MM.1S (cell line): ENCODE data around the gene MAPK6.
A peak's percentile ranks its signal among the peaks of the same experiment; 100 is the strongest.

Experiments used
- DNase-seq: peaks from one replicate; pipeline ENCODE4 v3.0.0-alpha.2; 2015
- H2AFZ ChIP-seq: fragments of 300-600 bp; sonication (generic); 2 replicates; pipeline ENCODE4 v1.6.0; 2016; ENCODE audit warnings: antibody characterized with exemption, low read length
- H3F3A ChIP-seq: fragments of 300-600 bp; sonication (generic); 2 replicates; pipeline ENCODE4 v1.6.1; 2016; ENCODE audit warnings: mild to moderate bottlenecking, antibody characterized with exemption, low read length, moderate library complexity, mixed read lengths; ENCODE audit not compliant: insufficient read depth
- H3K27ac ChIP-seq: fragments of 300-600 bp; sonication (generic); 2 replicates; pipeline ENCODE4 v1.5.1; 2016; ENCODE audit warnings: mild to moderate bottlenecking, low read length
- H3K27me3 ChIP-seq: fragments of 300-600 bp; sonication (generic); replicated peaks from 2 replicates; pipeline ENCODE4 v1.6.0; 2016; ENCODE audit warnings: low read length; ENCODE audit not compliant: insufficient read depth
- H3K36me3 ChIP-seq: fragments of 300-600 bp; sonication (generic); replicated peaks from 2 replicates; pipeline ENCODE4 v1.6.1; 2016; ENCODE audit warnings: mild to moderate bottlenecking, low read length, mixed read lengths; ENCODE audit not compliant: insufficient read depth
- H3K4me1 ChIP-seq: fragments of 300-600 bp; sonication (generic); 2 replicates; pipeline ENCODE4 v1.6.1; 2016; ENCODE audit warnings: low read length, mixed read lengths
- H3K4me2 ChIP-seq: fragments of 300-600 bp; sonication (generic); 2 replicates; pipeline ENCODE4 v1.6.0; 2016; ENCODE audit warnings: low read depth, low read length
- H3K4me3 ChIP-seq: fragments of 300-600 bp; sonication (generic); 2 replicates; pipeline ENCODE4 v1.5.1; 2016; ENCODE audit warnings: low read length, mixed read lengths
- H3K79me2 ChIP-seq: fragments of 300-600 bp; sonication (generic); 2 replicates; pipeline ENCODE4 v1.6.1; 2016; ENCODE audit warnings: mixed run types, low read length, mixed read lengths
- H3K9ac ChIP-seq: fragments of 300-600 bp; sonication (generic); 2 replicates; pipeline ENCODE4 v1.6.1; 2016; ENCODE audit warnings: low read length, mixed read lengths
- H3K9me2 ChIP-seq: fragments of 300-600 bp; sonication (generic); replicated peaks from 2 replicates; pipeline ENCODE4 v1.6.1; 2016; ENCODE audit warnings: mild to moderate bottlenecking, low read length, mixed read lengths; ENCODE audit not compliant: insufficient read depth
- H3K9me3 ChIP-seq: fragments of 300-600 bp; sonication (generic); replicated peaks from 2 replicates; pipeline ENCODE4 v1.6.1; 2016; ENCODE audit warnings: mild to moderate bottlenecking, low read length, mixed read lengths; ENCODE audit not compliant: insufficient read depth
- H4K20me1 ChIP-seq: fragments of 300-600 bp; sonication (generic); 2 replicates; pipeline ENCODE4 v1.6.1; 2016; ENCODE audit warnings: mild to moderate bottlenecking, low read length, moderate library complexity, mixed read lengths; ENCODE audit not compliant: insufficient read depth
- EZH2 ChIP-seq: fragments of 300-600 bp; sonication (generic); optimal IDR thresholded peaks from 2 replicates; pipeline ENCODE3; 2017; ENCODE audit warnings: low read depth, mild to moderate bottlenecking, antibody characterized with exemption, low read length, mixed read lengths
- EZH2phosphoT487 ChIP-seq: fragments of 300-600 bp; sonication (generic); IDR thresholded peaks from 2 replicates; pipeline ENCODE4 v1.6.1; 2018; ENCODE audit warnings: antibody characterized with exemption, low read length
- TF ChIP-seq, protein P1 (sequence below): fragments of 300-600 bp; sonication (generic); IDR thresholded peaks from 2 replicates; pipeline ENCODE4 v1.5.1; 2016; ENCODE audit warnings: antibody characterized with exemption, low read length, mixed read lengths

The MAPK6 gene

DNA sequence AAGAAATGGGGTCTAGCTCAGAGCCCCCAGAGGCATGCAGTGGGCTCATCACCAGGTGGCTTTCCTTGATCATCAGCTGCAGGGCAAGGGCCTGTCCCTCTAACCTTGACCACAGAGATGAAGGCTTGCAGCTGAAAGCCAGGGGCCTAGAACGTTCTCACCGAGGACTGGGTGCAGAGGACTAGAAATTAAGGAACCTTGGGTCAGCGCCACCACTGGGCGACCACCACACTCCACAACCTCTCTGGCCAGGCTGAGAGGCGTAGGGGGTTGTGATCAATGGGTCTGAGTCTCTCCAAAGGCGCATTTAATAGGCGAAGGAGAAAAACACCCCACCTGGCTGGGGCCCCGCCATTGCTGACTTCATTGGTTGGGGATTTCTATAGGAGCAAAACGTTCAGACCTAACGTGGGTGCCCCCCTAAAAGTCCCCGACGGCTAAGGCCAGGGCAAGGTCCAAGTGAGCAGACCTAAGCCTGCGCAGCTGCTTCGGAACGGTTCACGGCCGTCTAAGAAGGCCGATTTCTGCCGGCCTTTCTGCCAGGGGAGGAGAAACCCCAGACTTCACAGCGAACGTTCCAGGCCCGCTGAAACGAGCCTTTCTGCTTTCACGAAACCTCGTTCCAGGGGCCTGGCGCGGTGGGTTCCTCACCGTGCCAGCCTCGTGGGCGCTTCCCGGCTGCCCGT, 92.6 kb downstream of the MAPK6 start:
- peak overlapping the region; percentile 72; the same call in 1 of the 2 replicates for H2AFZ ChIP-seq
- H3K79me2 ChIP-seq, result no peaks in the 10 kb centered on the region
- no peak overlapping the region for H3K9ac ChIP-seq
- no peaks in the 10 kb centered on the region for H3K27me3 ChIP-seq
- H3K4me3 ChIP-seq, result peak overlapping the region; percentile 51; the same call in 1 of the 2 replicates
- H3K9me2 ChIP-seq, result no peaks in the 10 kb centered on the region
- no peaks in the 10 kb centered on the region for H3K9me3 ChIP-seq
- TF ChIP-seq EZH2 (no peak), EZH2phosphoT487 (no peak)
- TF ChIP-seq, protein P1, sequence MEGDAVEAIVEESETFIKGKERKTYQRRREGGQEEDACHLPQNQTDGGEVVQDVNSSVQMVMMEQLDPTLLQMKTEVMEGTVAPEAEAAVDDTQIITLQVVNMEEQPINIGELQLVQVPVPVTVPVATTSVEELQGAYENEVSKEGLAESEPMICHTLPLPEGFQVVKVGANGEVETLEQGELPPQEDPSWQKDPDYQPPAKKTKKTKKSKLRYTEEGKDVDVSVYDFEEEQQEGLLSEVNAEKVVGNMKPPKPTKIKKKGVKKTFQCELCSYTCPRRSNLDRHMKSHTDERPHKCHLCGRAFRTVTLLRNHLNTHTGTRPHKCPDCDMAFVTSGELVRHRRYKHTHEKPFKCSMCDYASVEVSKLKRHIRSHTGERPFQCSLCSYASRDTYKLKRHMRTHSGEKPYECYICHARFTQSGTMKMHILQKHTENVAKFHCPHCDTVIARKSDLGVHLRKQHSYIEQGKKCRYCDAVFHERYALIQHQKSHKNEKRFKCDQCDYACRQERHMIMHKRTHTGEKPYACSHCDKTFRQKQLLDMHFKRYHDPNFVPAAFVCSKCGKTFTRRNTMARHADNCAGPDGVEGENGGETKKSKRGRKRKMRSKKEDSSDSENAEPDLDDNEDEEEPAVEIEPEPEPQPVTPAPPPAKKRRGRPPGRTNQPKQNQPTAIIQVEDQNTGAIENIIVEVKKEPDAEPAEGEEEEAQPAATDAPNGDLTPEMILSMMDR, result no peak
- peak overlapping the region; percentile 84; the same call in 1 of the 2 replicates for H3K4me2 ChIP-seq
- no peaks in the 10 kb centered on the region for H3F3A ChIP-seq
- no peaks in the 10 kb centered on the region for H3K36me3 ChIP-seq
- H3K4me1 ChIP-seq, result no peaks in the 10 kb centered on the region
- DNase-seq, result no peak
- H3K27ac ChIP-seq, result no peak overlapping the region
- H4K20me1 ChIP-seq, result no peaks in the 10 kb centered on the region

DNA sequence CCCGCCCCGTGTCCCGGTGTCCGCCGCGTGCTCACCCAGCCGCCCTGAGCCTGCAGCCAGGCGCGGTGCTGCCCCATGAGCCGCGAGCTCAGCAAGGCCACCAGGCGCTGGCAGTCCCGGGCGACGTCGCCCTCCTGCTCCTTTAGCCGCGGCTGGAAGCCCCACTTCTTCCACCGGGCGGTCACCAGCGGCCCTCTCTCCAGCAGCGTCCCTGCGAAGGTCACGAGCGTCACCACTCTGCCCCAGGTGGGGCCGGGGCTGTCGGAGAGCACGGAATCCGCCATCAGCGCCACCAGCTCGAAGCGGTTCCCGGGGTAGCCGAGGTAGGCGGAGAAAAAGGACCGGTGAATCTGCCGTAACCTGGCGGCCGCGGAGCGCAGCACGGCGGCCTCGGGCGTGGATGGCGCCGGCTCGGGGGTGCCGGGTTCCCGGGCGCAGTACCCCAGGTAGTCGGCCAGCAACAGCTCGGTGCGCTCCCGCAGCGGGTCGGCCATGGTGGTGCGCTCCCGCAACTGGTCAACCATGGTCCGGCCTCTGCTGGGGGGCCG, 93.3 kb downstream of the MAPK6 start:
- peak overlapping the region; percentile 72; the same call in 1 of the 2 replicates for H2AFZ ChIP-seq
- peak overlapping the region; percentile 51 for H3K4me3 ChIP-seq
- no peaks in the 10 kb centered on the region for H3K4me1 ChIP-seq
- TF ChIP-seq EZH2 (no peak), EZH2phosphoT487 (no peak)
- TF ChIP-seq, protein P1, result no peak
- H3K79me2 ChIP-seq, result no peaks in the 10 kb centered on the region
- peak overlapping the region; percentile 84; the same call in 1 of the 2 replicates for H3K4me2 ChIP-seq
- DNase-seq, result peak; percentile 14
- no peak overlapping the region for H3K27ac ChIP-seq
- H3F3A ChIP-seq, result no peaks in the 10 kb centered on the region
- H3K9me2 ChIP-seq, result no peaks in the 10 kb centered on the region
- H3K9ac ChIP-seq, result no peak overlapping the region
- no peaks in the 10 kb centered on the region for H3K27me3 ChIP-seq
- H4K20me1 ChIP-seq, result no peaks in the 10 kb centered on the region
- H3K36me3 ChIP-seq, result no peaks in the 10 kb centered on the region
- H3K9me3 ChIP-seq, result no peaks in the 10 kb centered on the region

DNA sequence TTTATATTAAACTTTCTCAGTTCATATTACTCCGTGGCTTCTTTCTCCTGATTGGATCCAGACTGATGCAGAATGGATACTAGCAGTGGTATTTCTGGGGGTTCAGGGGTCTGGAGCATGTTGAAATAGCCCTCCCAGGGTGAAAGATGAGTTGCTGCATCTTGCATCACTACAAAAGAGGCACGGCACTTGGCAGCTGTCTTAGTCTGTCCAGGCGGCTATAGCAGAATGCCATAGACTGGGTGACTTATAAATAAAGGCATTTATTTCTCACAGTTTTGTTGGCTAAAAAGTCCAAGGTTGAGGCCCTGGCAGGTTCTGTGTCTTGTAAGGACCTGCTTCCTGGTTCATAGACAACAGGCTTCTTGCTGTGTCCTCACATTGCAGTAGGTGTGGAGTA, 94.2 kb downstream of the MAPK6 start:
- Histone ChIP-seq H3K4me2 (no peak overlapping the region), H3K36me3 (no peaks in the 10 kb centered on the region), H3F3A (no peaks in the 10 kb centered on the region), H3K27ac (no peak overlapping the region), H2AFZ (no peak overlapping the region), H3K27me3 (no peaks in the 10 kb centered on the region), H3K4me1 (no peaks in the 10 kb centered on the region), H3K79me2 (no peaks in the 10 kb centered on the region), H3K9me3 (no peaks in the 10 kb centered on the region), H3K4me3 (no peak overlapping the region), H3K9me2 (no peaks in the 10 kb centered on the region), H3K9ac (no peak overlapping the region), H4K20me1 (no peaks in the 10 kb centered on the region)
- TF ChIP-seq, protein P1, result no peak
- TF ChIP-seq EZH2phosphoT487, result no peak
- no peak for DNase-seq
